IMR-90 (cell line): ENCODE data around the gene PTPRK. TPM values are rescaled to one million over a fixed set of nuclear protein-coding genes. Genes with fewer than 3 reads are reported as not detected.

ENCODE experiments used
- ATAC-seq: fragments of 200-7000 bp; cut with Tn5 transposase; 2 replicates; pipeline ENCODE4 v1.9.1; 2020; ENCODE audit warnings: low read depth, mild to moderate bottlenecking, moderate library complexity
- BruUV-seq: library from RNA; stranded (reverse); fragments of 400-500 nt; replicated peaks from 2 replicates; lab custom pipeline; 2021; lab: Mats Ljungman, UMichigan
- CTCF ChIA-PET: fragments of 300-600 bp; formaldehyde crosslinking; extraction: SDS; loops from one replicate; lab custom pipeline; 2021; ENCODE audit warnings: antibody characterized with exemption; lab: Yijun Ruan, JAX
- POLR2A ChIA-PET: fragments of 300-600 bp; sonication (Branson Sonifier 250); formaldehyde crosslinking; loops from one replicate; lab custom pipeline; 2022; ENCODE audit warnings: antibody characterized with exemption; ENCODE audit not compliant: unreplicated experiment; lab: Charles Lee
- DNase-seq: peaks from one replicate; pipeline ENCODE4 v3.0.0; 2013
- H2AFZ ChIP-seq: replicated peaks from 2 replicates; pipeline ENCODE3; 2013; ENCODE audit warnings: low read length, mild to moderate bottlenecking; ENCODE audit not compliant: poor library complexity
- H2AK5ac ChIP-seq: 2 replicates; pipeline ENCODE4 v1.6.1; 2013; ENCODE audit warnings: low read depth, low read length, inconsistent platforms
- H2AK9ac ChIP-seq: replicated peaks from 2 replicates; pipeline ENCODE3; 2013; ENCODE audit warnings: mild to moderate bottlenecking, low read depth, low read length, moderate library complexity; ENCODE audit not compliant: poor library complexity
- H2BK120ac ChIP-seq: 2 replicates; pipeline ENCODE4 v1.6.1; 2013; ENCODE audit warnings: low read depth, low read length, inconsistent platforms
- H2BK15ac ChIP-seq: 3 replicates; pipeline ENCODE4 v1.6.1; 2013; ENCODE audit warnings: low read depth, low read length, inconsistent platforms
- H2BK20ac ChIP-seq: 2 replicates; pipeline ENCODE4 v1.6.1; 2013; ENCODE audit warnings: low read depth, mild to moderate bottlenecking, inconsistent platforms, low read length, moderate library complexity
- H2BK5ac ChIP-seq: 2 replicates; pipeline ENCODE4 v1.6.1; 2013; ENCODE audit warnings: mild to moderate bottlenecking, low read depth, low read length, inconsistent platforms; ENCODE audit not compliant: poor library complexity, severe bottlenecking
- H3K14ac ChIP-seq: replicated peaks from 2 replicates; pipeline ENCODE4 v1.6.1; 2013; ENCODE audit warnings: low read depth, low read length, inconsistent platforms
- H3K18ac ChIP-seq: 2 replicates; pipeline ENCODE4 v1.6.1; 2013; ENCODE audit warnings: low read depth, low read length, control low read depth
- H3K23ac ChIP-seq: 2 replicates; pipeline ENCODE4 v1.6.1; 2013; ENCODE audit warnings: low read depth, low read length, inconsistent platforms
- H3K27ac ChIP-seq: 2 replicates; pipeline ENCODE4 v1.5.1; 2013; ENCODE audit warnings: mild to moderate bottlenecking, control low read depth, low read length; ENCODE audit not compliant: insufficient read depth
- H3K27me3 ChIP-seq: 2 replicates; pipeline ENCODE4 v1.6.1; 2013; ENCODE audit warnings: low read length; ENCODE audit not compliant: control insufficient read depth, insufficient read depth
- H3K36me3 ChIP-seq: 2 replicates; pipeline ENCODE4 v1.6.1; 2013; ENCODE audit warnings: low read length, mixed read lengths; ENCODE audit not compliant: control insufficient read depth, insufficient read depth
- H3K4ac ChIP-seq: 2 replicates; pipeline ENCODE4 v1.6.1; 2013; ENCODE audit warnings: low read depth, low read length, inconsistent platforms
- H3K4me1 ChIP-seq: 2 replicates; pipeline ENCODE4 v1.6.1; 2013; ENCODE audit warnings: low read length, mixed read lengths; ENCODE audit not compliant: control insufficient read depth, insufficient read depth
- H3K4me2 ChIP-seq: 2 replicates; pipeline ENCODE4 v1.6.1; 2013; ENCODE audit warnings: low read depth, mild to moderate bottlenecking, control low read depth, low read length, moderate library complexity
- H3K4me3 ChIP-seq: 2 replicates; pipeline ENCODE4 v1.5.1; 2013; ENCODE audit warnings: low read depth, mild to moderate bottlenecking, control low read depth, low read length, moderate library complexity; ENCODE audit not compliant: insufficient read depth
- H3K56ac ChIP-seq: 2 replicates; pipeline ENCODE4 v1.6.1; 2013; ENCODE audit warnings: low read length, inconsistent platforms; ENCODE audit not compliant: insufficient read depth; ENCODE audit errors: extremely low read depth
- H3K79me1 ChIP-seq, 2 experiments: 2 replicates each; pipeline ENCODE4 v1.6.1; 2013; ENCODE audit warnings: low read length in 2 of 2, inconsistent platforms in 1 of 2, low read depth in 1 of 2
- H3K9ac ChIP-seq: 2 replicates; pipeline ENCODE4 v1.6.1; 2013; ENCODE audit warnings: low read depth, low read length, control low read depth
- H3K9me1 ChIP-seq: 2 replicates; pipeline ENCODE4 v1.6.1; 2013; ENCODE audit warnings: low read length, inconsistent platforms; ENCODE audit not compliant: insufficient read depth
- H3K9me3 ChIP-seq: 2 replicates; pipeline ENCODE4 v1.6.1; 2013; ENCODE audit warnings: low read length; ENCODE audit not compliant: control insufficient read depth, insufficient read depth
- H4K20me1 ChIP-seq: 2 replicates; pipeline ENCODE4 v1.6.1; 2013; ENCODE audit warnings: low read length, inconsistent platforms; ENCODE audit not compliant: insufficient read depth
- H4K5ac ChIP-seq: 2 replicates; pipeline ENCODE4 v1.6.1; 2013; ENCODE audit warnings: mild to moderate bottlenecking, low read depth, low read length, control low read depth
- H4K8ac ChIP-seq, 2 experiments: 2 replicates each; pipeline ENCODE4 v1.6.1; 2013; ENCODE audit warnings: low read depth in 2 of 2, low read length in 2 of 2, control low read depth in 1 of 2, inconsistent platforms in 1 of 2
- H4K91ac ChIP-seq: 2 replicates; pipeline ENCODE4 v1.6.1; 2013; ENCODE audit warnings: low read depth, low read length, inconsistent platforms; ENCODE audit not compliant: insufficient read depth
- BHLHE40 ChIP-seq: fragments of 150-350 bp; IDR thresholded peaks from 2 replicates; pipeline ENCODE4 v1.6.1; 2016; ENCODE audit warnings: mild to moderate bottlenecking, low read depth, low read length
- CTCF ChIP-seq: conservative IDR thresholded peaks from 2 replicates; pipeline ENCODE4 v1.5.1; 2012; ENCODE audit warnings: mild to moderate bottlenecking, low read depth, low read length, improper control_type of control experiment
- ELK1 ChIP-seq: fragments of 150-350 bp; IDR thresholded peaks from 2 replicates; pipeline ENCODE4 v1.6.1; 2016; ENCODE audit warnings: low read depth, mild to moderate bottlenecking, low read length, moderate library complexity, borderline replicate concordance
- FOS ChIP-seq: fragments of 150-350 bp; IDR thresholded peaks from 2 replicates; pipeline ENCODE4 v1.6.1; 2016; ENCODE audit warnings: low read depth, low read length
- MAFK ChIP-seq: IDR thresholded peaks from 2 replicates; pipeline ENCODE4 v1.6.1; 2012; ENCODE audit warnings: low read depth, low read length, improper control_type of control experiment
- MAZ ChIP-seq: IDR thresholded peaks from 2 replicates; pipeline ENCODE4 v1.6.1; 2012; ENCODE audit warnings: low read depth, mild to moderate bottlenecking, low read length, improper control_type of control experiment, moderate library complexity, borderline replicate concordance
- MXI1 ChIP-seq: IDR thresholded peaks from 2 replicates; pipeline ENCODE4 v1.6.1; 2012; ENCODE audit warnings: low read depth, mild to moderate bottlenecking, low read length, moderate library complexity, borderline replicate concordance
- NFE2L2 ChIP-seq: fragments of 150-350 bp; IDR thresholded peaks from 2 replicates; pipeline ENCODE4 v1.6.1; 2016; ENCODE audit warnings: low read depth, mild to moderate bottlenecking, low read length
- RAD21 ChIP-seq: IDR thresholded peaks from 2 replicates; pipeline ENCODE4 v1.6.1; 2012; ENCODE audit warnings: low read length, improper control_type of control experiment
- RCOR1 ChIP-seq: IDR thresholded peaks from 2 replicates; pipeline ENCODE4 v1.6.1; 2012; ENCODE audit warnings: mild to moderate bottlenecking, low read length, improper control_type of control experiment; ENCODE audit not compliant: insufficient replicate concordance
- SMC3 ChIP-seq: fragments of 150-350 bp; IDR thresholded peaks from 2 replicates; pipeline ENCODE4 v1.6.1; 2016; ENCODE audit warnings: low read depth, mild to moderate bottlenecking, antibody characterized with exemption, low read length, moderate library complexity
- dilution Hi-C: fragments of 300-500 bp; cut with HindIII; formaldehyde crosslinking; loops from one replicate; pipeline ENCODE4 v1.14.3; 2018; ENCODE audit warnings: low sequenced_read_pairs; ENCODE audit not compliant: unreplicated experiment
- in situ Hi-C: fragments of 300-500 bp; cut with MboI; formaldehyde crosslinking; loops from 3 replicates; pipeline ENCODE4 v1.14.3; 2019; ENCODE audit warnings: low sequenced_read_pairs, inconsistent platforms, mixed read lengths
- intact Hi-C: fragments of 100-400 bp; cut with micrococcal nuclease; formaldehyde crosslinking; loops from 2 replicates; pipeline ENCODE4 v1.10.0; 2022
- polyA plus RNA-seq, 3 experiments: library from polyadenylated mRNA; depleted of rRNA; stranded (reverse); fragments of >200 nt; gene quantifications; 2 replicates each; pipeline ENCODE4 v1.2.3, GENCODE V29; 2012; ENCODE audit warnings: low replicate concordance in 1 of 3
- total RNA-seq: library from RNA; depleted of rRNA; stranded (reverse); fragments of >200 nt; gene quantifications from 2 replicates; pipeline ENCODE4 v1.2.3, GENCODE V29; 2012

PTPRK gene
- total and polyA plus RNA-seq, 2 of the 4 experiments (the other 2 are of a cell fraction), result 18.0 to 80.8 TPM

GRCh38 chr6:128380891-128381290 lies 139.5 kb downstream of the PTPRK start:
- BruUV-seq, result no TSS peak
- ChIA-PET POLR2A (no interaction called here), CTCF (no interaction called here)
- ATAC-seq, result no peak
- H3K56ac ChIP-seq, result no peak overlapping the region
- no peak overlapping the region for H2BK20ac ChIP-seq
- no peak overlapping the region for H2BK15ac ChIP-seq
- peaks cover 9 to 27% of the 10 kb centered on the region in 2 experiments for H3K79me1 ChIP-seq
- H3K4ac ChIP-seq, result no peak overlapping the region
- H2AK9ac ChIP-seq, result no peak overlapping the region
- no peak overlapping the region for H2AK5ac ChIP-seq
- no peak overlapping the region for H4K8ac ChIP-seq
- H2AFZ ChIP-seq, result no peak overlapping the region
- dilution Hi-C loops, result no loop called here
- H3K4me2 ChIP-seq, result no peak overlapping the region
- intact Hi-C loops, result no loop called here
- H3K9me3 ChIP-seq, result peaks cover 9% of the 10 kb centered on the region
- in situ Hi-C loops, result no loop called here
- no peak overlapping the region for H3K14ac ChIP-seq
- H2BK120ac ChIP-seq, result no peak overlapping the region
- H3K36me3 ChIP-seq, result no peaks in the 10 kb centered on the region; the same call in 1 of the 2 replicates
- no peak for DNase-seq
- no peaks in the 10 kb centered on the region for H3K9me1 ChIP-seq
- H4K5ac ChIP-seq, result no peak overlapping the region
- H4K20me1 ChIP-seq, result peaks cover 3% of the 10 kb centered on the region; the same call in 1 of the 2 replicates
- H3K23ac ChIP-seq, result no peak overlapping the region
- no peaks in the 10 kb centered on the region for H3K4me1 ChIP-seq
- no peak overlapping the region for H3K4me3 ChIP-seq
- no peaks in the 10 kb centered on the region for H3K27me3 ChIP-seq
- no peak for TF ChIP-seq RCOR1
- no peak for TF ChIP-seq NFE2L2
- no peak for TF ChIP-seq CTCF
- TF ChIP-seq SMC3, result no peak
- no peak for TF ChIP-seq MXI1
- no peak for TF ChIP-seq RAD21
- TF ChIP-seq ELK1, result no peak
- TF ChIP-seq MAFK, result no peak
- TF ChIP-seq FOS, result no peak
- no peak for TF ChIP-seq BHLHE40
- no peak for TF ChIP-seq MAZ
- H3K27ac ChIP-seq, result no peak overlapping the region
- H3K18ac ChIP-seq, result no peak overlapping the region
- no peak overlapping the region for H4K91ac ChIP-seq
- H2BK5ac ChIP-seq, result no peak overlapping the region
- no peak overlapping the region for H3K9ac ChIP-seq
